Astrocyte (in vitro differentiated cells and primary cell): ENCODE data around the gene HRH2.

Experiments used
- EZH2 ChIP-seq: IDR thresholded peaks from 2 replicates; pipeline ENCODE4 v1.6.1; 2012; ENCODE audit warnings: mild to moderate bottlenecking, low read length, inconsistent platforms; ENCODE audit not compliant: insufficient read depth
- TF ChIP-seq, protein P1 (sequence below): IDR thresholded peaks from 2 replicates; pipeline ENCODE4 v1.5.1; 2011; ENCODE audit warnings: low read depth, mild to moderate bottlenecking, inconsistent platforms, low read length, moderate library complexity; ENCODE audit not compliant: insufficient read depth

DNA sequence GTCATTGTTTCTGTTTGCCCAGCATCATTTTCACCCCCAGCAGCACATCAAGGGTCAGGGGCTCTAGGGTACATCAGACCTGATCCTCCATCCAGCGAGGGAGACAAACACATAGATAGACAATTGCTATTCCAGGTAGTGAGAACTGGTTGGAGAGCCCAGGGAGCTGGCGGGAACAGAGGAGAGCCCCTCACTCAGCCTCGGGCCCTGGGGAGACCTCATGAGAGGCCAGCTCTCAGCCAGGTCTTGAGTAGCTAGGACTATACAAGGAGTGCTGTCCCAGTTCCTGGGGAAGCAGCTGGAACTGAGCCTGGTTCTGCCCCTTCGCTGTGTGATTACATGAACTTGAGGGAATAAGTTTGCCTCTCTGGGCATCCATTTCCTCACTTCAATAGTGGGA is 80.3 kb downstream of the HRH2 start:
- no peak for TF ChIP-seq EZH2
- TF ChIP-seq, protein P1, sequence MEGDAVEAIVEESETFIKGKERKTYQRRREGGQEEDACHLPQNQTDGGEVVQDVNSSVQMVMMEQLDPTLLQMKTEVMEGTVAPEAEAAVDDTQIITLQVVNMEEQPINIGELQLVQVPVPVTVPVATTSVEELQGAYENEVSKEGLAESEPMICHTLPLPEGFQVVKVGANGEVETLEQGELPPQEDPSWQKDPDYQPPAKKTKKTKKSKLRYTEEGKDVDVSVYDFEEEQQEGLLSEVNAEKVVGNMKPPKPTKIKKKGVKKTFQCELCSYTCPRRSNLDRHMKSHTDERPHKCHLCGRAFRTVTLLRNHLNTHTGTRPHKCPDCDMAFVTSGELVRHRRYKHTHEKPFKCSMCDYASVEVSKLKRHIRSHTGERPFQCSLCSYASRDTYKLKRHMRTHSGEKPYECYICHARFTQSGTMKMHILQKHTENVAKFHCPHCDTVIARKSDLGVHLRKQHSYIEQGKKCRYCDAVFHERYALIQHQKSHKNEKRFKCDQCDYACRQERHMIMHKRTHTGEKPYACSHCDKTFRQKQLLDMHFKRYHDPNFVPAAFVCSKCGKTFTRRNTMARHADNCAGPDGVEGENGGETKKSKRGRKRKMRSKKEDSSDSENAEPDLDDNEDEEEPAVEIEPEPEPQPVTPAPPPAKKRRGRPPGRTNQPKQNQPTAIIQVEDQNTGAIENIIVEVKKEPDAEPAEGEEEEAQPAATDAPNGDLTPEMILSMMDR, result no peak
